ENCODE measurements around the gene ANTXR1.

ANTXR1 gene

DNA sequence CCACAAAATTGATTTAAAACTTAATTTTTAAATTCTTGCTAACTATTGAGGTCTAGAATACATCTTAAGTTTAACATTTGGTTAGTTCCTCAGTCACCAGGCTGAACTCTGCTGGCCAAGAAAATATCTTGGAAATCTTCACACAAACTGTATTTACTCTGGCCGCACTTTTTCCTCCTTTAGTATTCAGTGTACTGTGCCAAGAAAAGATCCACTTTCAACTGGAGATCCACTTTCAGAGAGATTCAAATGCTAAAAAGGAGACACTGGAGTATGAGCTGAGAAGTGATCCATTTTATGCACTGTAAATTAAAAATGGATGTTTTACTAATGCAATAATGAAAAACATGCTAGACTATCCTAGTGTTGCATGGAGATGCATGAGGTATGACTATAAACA, 98.1 kb downstream of the ANTXR1 start:
- no peak overlapping the region for H3K27ac Mint-ChIP-seq

GRCh38 chr2:69113627-69114026, 100.6 kb downstream of the ANTXR1 start:
- peaks cover 10% of the 10 kb centered on the region for H3K27me3 Mint-ChIP-seq
- H3K4me1 Mint-ChIP-seq, result no peaks in the 10 kb centered on the region
- no peak overlapping the region for H3K4me3 Mint-ChIP-seq
- no peaks in the 10 kb centered on the region for H3K36me3 Mint-ChIP-seq
- H3K9me3 Mint-ChIP-seq, result no peaks in the 10 kb centered on the region
- H3K27ac Mint-ChIP-seq, result no peak overlapping the region

More for the DNA sequence above, 98.1 kb downstream of the ANTXR1 start:
- peaks cover 13% of the 10 kb centered on the region for H3K27me3 Mint-ChIP-seq
- H3K36me3 Mint-ChIP-seq, result no peaks in the 10 kb centered on the region
- no peak overlapping the region for H3K4me3 Mint-ChIP-seq
- H3K4me1 Mint-ChIP-seq, result no peaks in the 10 kb centered on the region
- H3K9me3 Mint-ChIP-seq, result no peaks in the 10 kb centered on the region

- H3K36me3 Mint-ChIP-seq, result no peaks in the 10 kb centered on the region
- no peak overlapping the region for H3K27ac Mint-ChIP-seq
- no peak overlapping the region for H3K4me3 Mint-ChIP-seq
- H3K27me3 Mint-ChIP-seq, result peaks cover 10% of the 10 kb centered on the region
- no peaks in the 10 kb centered on the region for H3K4me1 Mint-ChIP-seq
- H3K9me3 Mint-ChIP-seq, result no peaks in the 10 kb centered on the region
Observed at GRCh38 chr2:69114534-69114933, 101.6 kb downstream of the ANTXR1 start.

DNA sequence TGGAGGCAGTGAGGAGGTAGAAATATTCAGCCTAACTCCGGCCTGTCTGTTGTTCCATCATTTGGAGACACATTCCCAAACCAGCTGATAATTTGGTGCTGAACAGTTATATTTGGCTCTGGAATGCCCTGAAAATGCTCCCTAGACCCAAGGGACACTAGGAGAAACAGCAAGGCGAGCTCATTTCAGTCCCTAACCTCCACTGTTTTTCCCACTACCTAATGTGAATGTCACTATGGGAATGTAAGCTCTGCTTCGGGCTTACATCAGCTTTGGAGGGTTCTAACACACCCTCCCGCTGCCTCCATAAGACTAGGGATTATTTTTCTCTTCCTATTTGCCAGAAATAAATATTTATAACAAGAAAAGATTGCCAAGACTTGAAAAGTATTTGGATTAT, 103.5 kb downstream of the ANTXR1 start:
- no peak overlapping the region for H3K27ac Mint-ChIP-seq
- no peaks in the 10 kb centered on the region for H3K4me1 Mint-ChIP-seq
- no peaks in the 10 kb centered on the region for H3K9me3 Mint-ChIP-seq
- no peaks in the 10 kb centered on the region for H3K36me3 Mint-ChIP-seq
- peaks cover 4% of the 10 kb centered on the region for H3K27me3 Mint-ChIP-seq
- H3K4me3 Mint-ChIP-seq, result no peak overlapping the region

- peaks cover 4% of the 10 kb centered on the region for H3K27me3 Mint-ChIP-seq
- no peak overlapping the region for H3K4me3 Mint-ChIP-seq
- no peaks in the 10 kb centered on the region for H3K4me1 Mint-ChIP-seq
- H3K36me3 Mint-ChIP-seq, result no peaks in the 10 kb centered on the region
- H3K27ac Mint-ChIP-seq, result no peak overlapping the region
- H3K9me3 Mint-ChIP-seq, result no peaks in the 10 kb centered on the region
Observed at GRCh38 chr2:69118609-69119008, 105.6 kb downstream of the ANTXR1 start.

DNA sequence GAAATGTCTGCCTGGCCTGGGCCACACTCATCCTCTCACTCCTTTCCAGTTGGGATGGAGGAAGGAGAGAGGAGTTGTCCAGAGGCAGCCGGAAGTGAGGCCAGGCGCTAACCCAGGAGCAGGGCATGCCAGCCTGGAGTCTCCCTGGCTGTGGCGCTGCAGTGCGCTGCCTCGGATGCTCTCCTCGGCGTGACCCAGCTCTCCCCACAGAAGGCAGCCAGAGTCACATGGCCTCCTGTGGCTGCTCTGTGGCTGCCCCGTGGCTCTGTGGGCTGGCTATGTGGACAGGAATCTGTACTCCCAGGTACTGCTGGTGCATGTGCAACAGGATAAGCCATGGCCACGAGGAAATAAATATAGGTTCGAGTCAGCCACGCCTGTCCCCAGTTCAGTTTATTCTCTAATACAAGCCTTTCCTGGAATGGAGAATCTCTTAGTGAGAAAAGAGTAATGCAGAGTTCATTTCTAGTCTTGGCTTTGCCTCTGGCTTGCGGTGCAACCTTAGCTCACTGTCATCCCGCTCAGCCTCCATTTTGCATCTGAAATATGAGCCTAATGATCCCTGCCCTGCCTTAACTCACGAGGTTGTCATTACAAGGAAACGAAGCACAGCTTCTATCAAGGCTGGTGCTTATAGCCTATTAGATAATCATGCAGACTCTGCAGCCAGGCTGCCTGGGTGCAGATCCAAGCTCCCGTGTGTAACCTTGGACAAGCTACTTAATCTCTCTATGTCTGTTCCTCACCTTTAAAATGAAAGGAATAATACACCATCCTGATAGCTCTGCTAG, 106.3 kb downstream of the ANTXR1 start:
- H3K4me1 Mint-ChIP-seq, result no peaks in the 10 kb centered on the region
- peaks cover 4% of the 10 kb centered on the region for H3K27me3 Mint-ChIP-seq
- no peak overlapping the region for H3K4me3 Mint-ChIP-seq
- H3K27ac Mint-ChIP-seq, result no peak overlapping the region
- H3K36me3 Mint-ChIP-seq, result no peaks in the 10 kb centered on the region
- H3K9me3 Mint-ChIP-seq, result no peaks in the 10 kb centered on the region

- no peaks in the 10 kb centered on the region for H3K9me3 Mint-ChIP-seq
- no peaks in the 10 kb centered on the region for H3K36me3 Mint-ChIP-seq
- H3K4me1 Mint-ChIP-seq, result no peaks in the 10 kb centered on the region
- no peak overlapping the region for H3K4me3 Mint-ChIP-seq
- peaks cover 8% of the 10 kb centered on the region for H3K27me3 Mint-ChIP-seq
- no peak overlapping the region for H3K27ac Mint-ChIP-seq
Observed at GRCh38 chr2:69122271-69122670, 109.3 kb downstream of the ANTXR1 start.

DNA sequence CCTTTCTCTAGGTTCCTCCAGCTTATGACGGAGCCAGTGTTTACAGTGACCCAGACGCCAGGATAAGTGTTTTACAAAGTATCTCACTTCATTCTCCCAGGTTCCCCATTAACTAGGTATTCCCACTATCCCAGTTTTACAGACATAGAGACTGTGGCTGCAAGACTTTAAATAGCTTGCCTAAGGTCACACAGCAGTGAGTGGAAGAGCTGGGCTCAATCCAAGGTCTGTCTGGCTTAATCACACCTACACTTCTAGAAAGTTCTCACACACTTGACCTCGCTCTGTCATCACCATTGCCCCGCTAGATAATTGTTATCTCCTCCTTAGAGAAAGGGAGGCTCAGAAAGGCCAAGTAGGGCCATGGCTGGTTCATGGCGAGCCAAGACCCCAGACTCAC, 110.2 kb downstream of the ANTXR1 start:
- Mint-ChIP-seq H3K36me3 (no peaks in the 10 kb centered on the region), H3K4me1 (no peaks in the 10 kb centered on the region), H3K4me3 (no peak overlapping the region), H3K9me3 (no peaks in the 10 kb centered on the region), H3K27me3 (peaks cover 8% of the 10 kb centered on the region), H3K27ac (no peak overlapping the region)

DNA sequence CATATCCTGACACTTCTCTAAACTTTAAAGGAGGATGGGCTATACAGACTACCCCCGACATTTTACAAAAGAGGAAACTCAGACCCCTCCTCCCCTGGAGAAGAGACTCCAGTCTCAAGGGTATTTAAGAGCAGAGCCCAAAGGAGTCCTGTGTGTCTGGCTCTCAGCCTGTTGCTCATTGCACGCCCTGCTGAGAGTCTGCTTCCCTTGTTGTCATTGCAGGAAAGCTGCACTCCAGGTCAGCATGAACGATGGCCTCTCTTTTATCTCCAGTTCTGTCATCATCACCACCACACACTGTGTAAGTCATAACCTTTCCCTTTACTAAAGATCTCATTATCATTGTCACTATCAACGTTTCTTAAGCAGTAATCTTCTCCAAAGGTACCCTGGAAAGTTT, 111.4 kb downstream of the ANTXR1 start:
- Mint-ChIP-seq H3K27ac (no peak overlapping the region), H3K36me3 (no peaks in the 10 kb centered on the region), H3K27me3 (peaks cover 8% of the 10 kb centered on the region), H3K4me3 (no peak overlapping the region), H3K4me1 (no peaks in the 10 kb centered on the region), H3K9me3 (no peaks in the 10 kb centered on the region)

DNA sequence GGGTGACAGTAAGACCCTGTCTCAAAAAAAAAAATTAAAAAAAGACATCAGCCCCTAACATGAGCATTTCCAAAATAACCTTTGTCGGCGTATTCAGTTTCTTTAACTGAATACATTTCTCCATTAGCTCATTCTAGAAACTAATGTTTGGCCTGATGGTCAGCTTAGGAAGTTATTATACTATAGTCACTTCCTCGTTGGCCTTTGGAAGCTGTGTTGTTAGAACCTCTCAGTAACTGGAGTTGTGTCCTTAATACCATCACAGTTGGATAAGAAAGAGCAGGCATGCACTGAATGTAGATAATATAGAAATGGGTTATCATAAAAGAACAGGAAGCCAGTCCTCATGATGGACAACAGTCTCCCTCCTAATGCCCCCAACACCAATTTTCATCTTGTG, 112.8 kb downstream of the ANTXR1 start:
- H3K36me3 Mint-ChIP-seq, result no peaks in the 10 kb centered on the region
- no peak overlapping the region for H3K4me3 Mint-ChIP-seq
- no peaks in the 10 kb centered on the region for H3K9me3 Mint-ChIP-seq
- no peaks in the 10 kb centered on the region for H3K4me1 Mint-ChIP-seq
- H3K27me3 Mint-ChIP-seq, result peaks cover 8% of the 10 kb centered on the region
- no peak overlapping the region for H3K27ac Mint-ChIP-seq

DNA sequence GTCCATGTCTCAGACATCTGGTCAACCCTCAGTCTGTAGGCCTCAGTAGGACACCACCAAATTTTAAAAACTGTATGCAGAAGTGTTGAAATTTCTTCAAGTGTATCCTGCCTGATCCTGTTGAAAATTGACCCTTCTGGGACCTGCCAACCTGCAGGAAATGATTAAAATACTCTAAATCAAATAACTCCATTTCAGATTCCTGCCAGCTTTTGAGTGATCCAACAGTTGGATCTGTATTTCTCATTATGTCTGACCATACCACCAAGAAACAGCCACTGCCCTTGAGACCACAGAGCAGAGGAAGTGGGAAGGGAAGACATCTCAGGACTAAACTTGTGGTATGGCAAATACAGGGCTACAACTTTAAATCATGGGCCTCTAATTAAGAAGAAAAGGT, 113.4 kb downstream of the ANTXR1 start:
- H3K4me1 Mint-ChIP-seq, result no peaks in the 10 kb centered on the region
- H3K9me3 Mint-ChIP-seq, result no peaks in the 10 kb centered on the region
- no peaks in the 10 kb centered on the region for H3K36me3 Mint-ChIP-seq
- H3K27me3 Mint-ChIP-seq, result peaks cover 8% of the 10 kb centered on the region
- no peak overlapping the region for H3K4me3 Mint-ChIP-seq
- H3K27ac Mint-ChIP-seq, result no peak overlapping the region

GRCh38 chr2:69131452-69131851, 118.5 kb downstream of the ANTXR1 start:
- Mint-ChIP-seq H3K27me3 (peaks cover 11% of the 10 kb centered on the region), H3K4me1 (no peaks in the 10 kb centered on the region), H3K9me3 (no peaks in the 10 kb centered on the region)

DNA sequence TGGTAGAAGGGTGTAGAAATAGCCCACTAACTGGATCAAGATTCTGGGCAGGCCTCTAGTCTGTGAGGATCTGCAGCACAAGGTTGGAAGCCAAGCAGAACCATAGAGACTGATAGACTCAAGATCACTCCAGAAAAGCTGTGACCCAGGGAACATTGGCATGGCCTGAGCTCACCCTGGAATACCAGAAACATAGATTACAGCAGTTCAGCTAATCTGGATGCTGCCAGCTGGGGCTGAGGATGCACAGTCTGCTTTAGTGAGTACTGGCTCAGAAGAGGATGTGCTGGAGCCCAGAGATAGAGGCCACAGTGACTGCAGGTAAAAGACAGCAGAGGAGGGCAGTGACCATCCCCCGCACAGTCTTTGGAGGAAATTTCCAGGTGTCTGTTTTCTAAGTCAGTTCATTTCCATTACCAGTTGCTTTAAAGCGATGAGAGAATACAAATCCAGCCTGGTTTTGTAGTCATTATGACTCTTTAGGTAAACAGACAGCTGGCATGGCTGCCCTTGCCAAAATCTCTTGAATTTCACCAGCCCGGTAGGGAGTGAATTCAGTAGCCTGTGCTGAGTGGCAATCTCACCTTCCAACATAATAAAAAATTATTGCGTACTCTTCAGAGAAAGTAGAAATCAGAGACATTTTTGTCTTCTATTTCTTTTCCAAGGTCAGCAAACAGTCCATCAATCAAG, 119.2 kb downstream of the ANTXR1 start:
- no peaks in the 10 kb centered on the region for H3K9me3 Mint-ChIP-seq
- H3K27me3 Mint-ChIP-seq, result peaks cover 12% of the 10 kb centered on the region
- no peak overlapping the region for H3K4me3 Mint-ChIP-seq
- H3K4me1 Mint-ChIP-seq, result no peaks in the 10 kb centered on the region
- no peaks in the 10 kb centered on the region for H3K36me3 Mint-ChIP-seq
- H3K27ac Mint-ChIP-seq, result no peak overlapping the region

More at GRCh38 chr2:69131452-69131851, 118.5 kb downstream of the ANTXR1 start:
- H3K36me3 Mint-ChIP-seq, result no peaks in the 10 kb centered on the region
- no peak overlapping the region for H3K27ac Mint-ChIP-seq
- H3K4me3 Mint-ChIP-seq, result no peak overlapping the region

DNA sequence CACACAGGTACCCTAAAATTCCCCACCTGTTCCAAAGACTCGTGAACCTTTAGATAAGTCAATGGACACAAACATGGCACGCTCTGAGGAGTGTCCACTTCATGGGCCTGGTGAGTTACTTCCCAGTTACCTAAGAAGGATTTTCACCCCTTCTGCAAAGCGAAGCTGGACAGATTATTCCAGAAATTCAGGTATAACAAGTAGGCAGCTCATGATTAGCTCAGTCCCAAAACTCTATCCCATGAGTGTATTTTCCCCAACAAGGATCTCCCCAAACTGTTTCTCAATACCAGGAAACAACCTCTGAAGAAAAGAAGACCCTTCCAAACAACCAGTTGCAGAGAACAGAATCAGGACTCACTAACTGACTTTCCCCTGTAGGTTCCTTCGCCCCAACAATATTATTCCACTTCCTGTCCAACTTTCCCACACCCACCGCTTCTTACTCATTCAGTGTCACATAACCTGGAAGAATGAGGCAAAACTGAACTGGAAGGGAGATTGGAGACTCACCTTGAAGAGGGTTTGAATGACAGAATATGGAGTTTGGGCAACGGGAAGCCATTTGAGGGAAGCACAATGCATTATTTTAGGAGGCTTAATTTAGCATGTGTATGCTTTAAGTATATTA, 120.1 kb downstream of the ANTXR1 start:
- no peaks in the 10 kb centered on the region for H3K9me3 Mint-ChIP-seq
- H3K4me3 Mint-ChIP-seq, result no peak overlapping the region
- H3K27ac Mint-ChIP-seq, result no peak overlapping the region
- no peaks in the 10 kb centered on the region for H3K4me1 Mint-ChIP-seq
- H3K36me3 Mint-ChIP-seq, result no peaks in the 10 kb centered on the region
- peaks cover 12% of the 10 kb centered on the region for H3K27me3 Mint-ChIP-seq

DNA sequence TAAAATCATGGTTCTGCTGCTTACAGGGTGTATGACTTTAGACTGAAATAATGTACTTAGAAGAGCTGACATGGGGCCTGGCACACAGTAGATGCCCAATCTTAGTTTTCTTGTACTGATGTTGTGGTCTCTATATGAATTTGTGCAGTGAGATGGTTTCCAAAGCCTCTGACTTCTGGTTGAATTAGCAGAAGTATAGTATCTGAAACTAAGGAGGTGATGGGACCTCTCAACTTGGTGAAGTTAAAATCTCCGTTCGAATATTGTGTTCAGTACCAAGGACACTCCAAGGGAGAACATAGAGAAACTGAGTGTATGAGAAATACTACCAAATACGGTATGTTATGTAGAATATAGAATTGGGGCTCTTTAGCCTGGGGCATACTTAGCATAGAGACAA, 120.9 kb downstream of the ANTXR1 start:
- no peaks in the 10 kb centered on the region for H3K36me3 Mint-ChIP-seq
- no peaks in the 10 kb centered on the region for H3K9me3 Mint-ChIP-seq
- no peaks in the 10 kb centered on the region for H3K4me1 Mint-ChIP-seq
- no peak overlapping the region for H3K4me3 Mint-ChIP-seq
- H3K27ac Mint-ChIP-seq, result no peak overlapping the region
- H3K27me3 Mint-ChIP-seq, result peaks cover 12% of the 10 kb centered on the region

DNA sequence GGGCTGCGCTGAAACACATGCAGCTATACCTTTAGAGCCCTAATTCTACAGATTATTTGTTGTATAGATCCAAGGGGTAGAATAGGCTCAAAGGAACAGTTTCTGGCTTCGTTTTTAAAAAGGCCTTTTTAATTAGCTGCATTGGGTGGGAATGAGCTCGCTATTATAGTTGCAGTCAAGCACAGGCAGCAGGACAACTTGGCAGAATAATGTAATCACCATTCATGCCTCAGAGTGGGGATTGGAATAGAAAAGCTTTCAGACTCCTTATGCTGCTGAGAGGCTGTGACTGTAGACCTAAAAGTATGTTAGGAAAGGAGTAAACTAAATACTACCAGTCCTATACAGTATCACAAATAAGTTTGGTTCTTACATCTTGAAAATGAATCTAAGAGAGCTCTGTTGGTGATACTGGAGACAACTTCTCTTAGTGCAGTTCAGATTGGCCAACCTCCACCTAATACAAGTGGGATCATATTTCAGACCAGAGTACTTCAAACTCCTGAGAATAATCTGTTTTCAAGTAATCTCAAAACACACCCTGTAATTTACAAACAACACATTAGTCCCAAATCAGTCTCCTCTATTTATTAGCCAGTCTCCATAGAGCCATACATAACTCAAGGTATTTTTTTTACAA, 121.4 kb downstream of the ANTXR1 start:
- H3K27ac Mint-ChIP-seq, result no peak overlapping the region
- peaks cover 12% of the 10 kb centered on the region for H3K27me3 Mint-ChIP-seq
- H3K9me3 Mint-ChIP-seq, result no peaks in the 10 kb centered on the region
- H3K4me3 Mint-ChIP-seq, result no peak overlapping the region
- no peaks in the 10 kb centered on the region for H3K4me1 Mint-ChIP-seq
- no peaks in the 10 kb centered on the region for H3K36me3 Mint-ChIP-seq

Data from activated naive CD4-positive, alpha-beta T cell treated with anti-CD3 and anti-CD28 coated beads, Interleukin-2, amount 50 U/mL, for 24 hours (primary cell).